Lung (tissue), 12 donors: ENCODE measurements around the gene MLXIPL. TPM values are rescaled to one million over a fixed set of nuclear protein-coding genes. Genes with fewer than 3 reads are reported as not detected.
"Not testable (repeated sequence)": the region's sequence is repeated elsewhere in the genome, so short reads cannot be mapped to it uniquely, and the experiment has no call there.

ENCODE experiments used
- ATAC-seq: fragments of 200-7000 bp; cut with Tn5 transposase; one replicate; pipeline ENCODE4 v1.9.1; 2020; ENCODE audit warnings: moderate number of reproducible peaks; ENCODE audit not compliant: insufficient read depth, low FRiP score
- DNase-seq, 3 donors: peaks; one replicate each; pipeline ENCODE4 v3.0.0-alpha.2; 2013 to 2017
- H3K27ac ChIP-seq, 2 donors: one replicate each; pipeline ENCODE4 v1.5.1; 2013; ENCODE audit warnings: mild to moderate bottlenecking in 2 of 2, moderate library complexity in 2 of 2, control low read depth in 1 of 2, inconsistent platforms in 1 of 2, low read depth in 1 of 2, low read length in 1 of 2
- H3K27me3 ChIP-seq, 3 donors: one replicate each; pipeline ENCODE4 v1.5.1; 2013; ENCODE audit warnings: low read length in 2 of 3; ENCODE audit not compliant: control insufficient read depth in 3 of 3, insufficient read depth in 3 of 3
- H3K36me3 ChIP-seq, 4 donors: one replicate each; pipeline ENCODE4 v1.5.1; 2013; ENCODE audit warnings: low read length in 4 of 4, mild to moderate bottlenecking in 1 of 4, moderate library complexity in 1 of 4; ENCODE audit not compliant: control insufficient read depth in 4 of 4, insufficient read depth in 4 of 4
- H3K4me1 ChIP-seq, 5 donors: one replicate each; pipeline ENCODE4 v1.5.1; 2013; ENCODE audit warnings: low read length in 5 of 5, mild to moderate bottlenecking in 2 of 5, moderate library complexity in 1 of 5; ENCODE audit not compliant: control insufficient read depth in 5 of 5, insufficient read depth in 5 of 5
- H3K4me3 ChIP-seq: one replicate; pipeline ENCODE4 v1.5.1; 2013; ENCODE audit warnings: mild to moderate bottlenecking, control low read depth, moderate library complexity
- H3K9ac ChIP-seq, 2 donors: one replicate each; pipeline ENCODE4 v1.5.1; 2013; ENCODE audit warnings: low read length in 2 of 2, control low read depth in 1 of 2; ENCODE audit not compliant: insufficient read depth in 1 of 2
- H3K9me3 ChIP-seq, 4 donors: one replicate each; pipeline ENCODE4 v1.5.1; 2013; ENCODE audit warnings: low read length in 3 of 4, mild to moderate bottlenecking in 1 of 4, moderate library complexity in 1 of 4; ENCODE audit not compliant: control insufficient read depth in 4 of 4, insufficient read depth in 3 of 4
- CTCF ChIP-seq: IDR thresholded peaks from 2 replicates; pipeline ENCODE4 v1.5.1; 2012; ENCODE audit warnings: mild to moderate bottlenecking; ENCODE audit errors: control extremely low read depth, extremely low read depth
- whole genome bisulfite sequencing, 2 donors: extraction: QIAGEN DNeasy Blood & Tissue Kit; methylation state at CpG; one replicate each; pipeline ENCODE4 v1.1.7; 2013; 5-methylcytosine and 5-hydroxymethylcytosine counted together
- polyA plus RNA-seq, 2 donors: library from polyadenylated mRNA; stranded (reverse); fragments of 200-250 nt; gene quantifications; one replicate each; pipeline ENCODE4 v1.2.1, GENCODE V29; 2013
- total RNA-seq, 2 donors: library from RNA; depleted of rRNA in 1 of 2; stranded (reverse); fragments of >200 nt in 1 of 2; gene quantifications; one replicate each; pipeline ENCODE4 v1.2.1, GENCODE V29; 2014 to 2021
- donor health status: control.
- donor health status: control.
- donor health status: Bipolar disorder and iron deficiency.
- donor health status: healthy.
- donor health status: DM: yes; HTN: yes; CAD: no.

Gene MLXIPL
- total and polyA plus RNA-seq, 4 donors = 1.3 to 16.1 (median 6.7) TPM

- peak; percentile 37 to 60 (median 37) for DNase-seq
- ATAC-seq = no peak
- peak overlapping the region; percentile 64 for H3K4me3 ChIP-seq
- no peak overlapping the region for H3K27ac ChIP-seq
- no peaks in the 10 kb centered on the region for H3K27me3 ChIP-seq
- H3K9me3 ChIP-seq = peaks cover 0 to 5% (median 0%) of the 10 kb centered on the region in 4 donors
- WGBS, 2 donors = 2 to 3% methylated on average over 40 to 52 of the region's 52 CpGs
- H3K36me3 ChIP-seq = peaks cover 0 to 7% (median 2%) of the 10 kb centered on the region in 4 donors
- TF ChIP-seq CTCF = no peak
- peak overlapping the region; percentile 42 to 55 for H3K9ac ChIP-seq
- H3K4me1 ChIP-seq = peaks cover 0 to 11% (median 4%) of the 10 kb centered on the region in 5 donors
Observed at GRCh38 chr7:73668103-73668885, 44.0 kb upstream of the MLXIPL start.

- Histone ChIP-seq H3K4me1 (peaks cover 0 to 11% (median 4%) of the 10 kb centered on the region in 5 donors), H3K9ac (peak within 1 kb of the TSS; percentile 42 to 55), H3K36me3 (peaks cover 0 to 7% (median 2%) of the 10 kb centered on the region in 4 donors), H3K27ac (no peak within 1 kb of the TSS), H3K27me3 (no peaks in the 10 kb centered on the region), H3K9me3 (peaks cover 0 to 7% (median 2%) of the 10 kb centered on the region in 4 donors), H3K4me3 (peak within 1 kb of the TSS; percentile 64)
- peak; percentile 93 to 95 (median 93) for DNase-seq
- peak; percentile 93 for ATAC-seq
- TF ChIP-seq CTCF = peak; percentile 83
- 4 to 7% methylated on average over 23 to 79 of the region's 79 CpGs for WGBS, 2 donors
Observed at GRCh38 chr7:73667344-73668102, 43.2 kb upstream of the MLXIPL start, which contains the start of gene VPS37D. Gene VPS37D, plus strand, starts transcription at chr7:73667831. Its CDS starts 128 bp downstream, at chr7:73667959.

GRCh38 chr7:73663033-73663432 is 38.7 kb upstream of the MLXIPL start:
- DNase-seq = no peak
- Histone ChIP-seq H3K9ac (no peak overlapping the region), H3K9me3 (peaks cover 0 to 7% (median 4%) of the 10 kb centered on the region in 4 donors), H3K4me3 (no peak overlapping the region), H3K27ac (no peak overlapping the region), H3K36me3 (no peaks in the 10 kb centered on the region), H3K4me1 (peaks cover 0 to 2% (median 0%) of the 10 kb centered on the region in 5 donors), H3K27me3 (no peaks in the 10 kb centered on the region)
- no peak for TF ChIP-seq CTCF
- no peak for ATAC-seq

- WGBS, 2 donors = 50 to 73% methylated on average over 4 of the region's 4 CpGs
- not testable (repeated sequence) for H3K4me3 ChIP-seq, H3K9ac ChIP-seq, H3K27me3 ChIP-seq, H3K27ac ChIP-seq, DNase-seq, H3K9me3 ChIP-seq, H3K36me3 ChIP-seq, H3K4me1 ChIP-seq, ATAC-seq
Observed at GRCh38 chr7:73660594-73660993, 36.3 kb upstream of the MLXIPL start.
